ENCODE measurements around the gene MLYCD. TPM values are rescaled to one million over a fixed set of nuclear protein-coding genes. Genes with fewer than 3 reads are reported as not detected.
"Not testable (repeated sequence)": the region's sequence is repeated elsewhere in the genome, so short reads cannot be mapped to it uniquely, and the experiment has no call there.

Gene MLYCD
- total RNA-seq, 3 donors from 2014 or later, result 9.0 to 13.9 (median 12.2) TPM

GRCh38 chr16:83940119-83940518, 41.2 kb downstream of the MLYCD start:
- no peak overlapping the region for H3K4me3 ChIP-seq
- no peak for DNase-seq
- H3K4me1 ChIP-seq (ENCODE audit: low read depth), result peaks cover 2% of the 10 kb centered on the region
- H3K9me3 ChIP-seq, result no peaks in the 10 kb centered on the region
- no peak for TF ChIP-seq CTCF (IDR thresholded peaks at IDR 0.05)
- ATAC-seq, result no peak
- H3K36me3 ChIP-seq (ENCODE audit: low read depth), result no peaks in the 10 kb centered on the region
- intact Hi-C loops (cut with DNase I, micrococcal nuclease), result no loop called here

- no peak for TF ChIP-seq CTCF (IDR thresholded peaks at IDR 0.05)
- ATAC-seq, result no peak
- no peak for DNase-seq
- Histone ChIP-seq H3K36me3 (ENCODE audit: low read depth) (no peaks in the 10 kb centered on the region), H3K4me1 (ENCODE audit: low read depth) (peaks cover 2% of the 10 kb centered on the region), H3K4me3 (no peak overlapping the region), H3K9me3 (no peaks in the 10 kb centered on the region)
- intact Hi-C loops (cut with DNase I, micrococcal nuclease), result no loop called here
Observed at GRCh38 chr16:83940630-83941378, 41.9 kb downstream of the MLYCD start.

GRCh38 chr16:83941546-83941945, 42.6 kb downstream of the MLYCD start:
- H3K4me3 ChIP-seq; DNase-seq; intact Hi-C loops (cut with DNase I, micrococcal nuclease); H3K36me3 ChIP-seq (ENCODE audit: low read depth); H3K9me3 ChIP-seq; H3K4me1 ChIP-seq (ENCODE audit: low read depth); ATAC-seq: not testable (repeated sequence)

GRCh38 chr16:83942074-83942473, 43.2 kb downstream of the MLYCD start:
- no peak overlapping the region for H3K4me3 ChIP-seq
- ATAC-seq (no peak), DNase-seq (peak in 1 of 3 donors; percentile 18)
- no peak for TF ChIP-seq CTCF (IDR thresholded peaks at IDR 0.05)
- H3K36me3 ChIP-seq (ENCODE audit: low read depth), result no peaks in the 10 kb centered on the region
- peaks cover 2% of the 10 kb centered on the region for H3K4me1 ChIP-seq (ENCODE audit: low read depth)
- intact Hi-C loops (cut with DNase I, micrococcal nuclease), result no loop called here
- no peaks in the 10 kb centered on the region for H3K9me3 ChIP-seq

GRCh38 chr16:83942815-83943515, 44.0 kb downstream of the MLYCD start:
- no peak for ATAC-seq
- no peak for TF ChIP-seq CTCF (IDR thresholded peaks at IDR 0.05)

GRCh38 chr16:83943516-83944050, 44.7 kb downstream of the MLYCD start:
- TF ChIP-seq CTCF (IDR thresholded peaks at IDR 0.05), result no peak
- Histone ChIP-seq H3K4me3 (no peak overlapping the region), H3K4me1 (ENCODE audit: low read depth) (peaks cover 2% of the 10 kb centered on the region), H3K9me3 (no peaks in the 10 kb centered on the region), H3K36me3 (ENCODE audit: low read depth) (no peaks in the 10 kb centered on the region)
- intact Hi-C loops (cut with DNase I, micrococcal nuclease), result no loop called here
- DNase-seq (no peak), ATAC-seq (no peak)

More at GRCh38 chr16:83942815-83943515, 44.0 kb downstream of the MLYCD start:
- Histone ChIP-seq H3K36me3 (ENCODE audit: low read depth) (no peaks in the 10 kb centered on the region), H3K4me3 (no peak overlapping the region), H3K9me3 (no peaks in the 10 kb centered on the region), H3K4me1 (ENCODE audit: low read depth) (peaks cover 2% of the 10 kb centered on the region)
- intact Hi-C loops (cut with DNase I, micrococcal nuclease), result no loop called here
- no peak for DNase-seq

Measured in mucosa of descending colon (tissue), 3 donors.